ENCODE measurements around the gene ATG10.
"Not testable (repeated sequence)": the region's sequence is repeated elsewhere in the genome, so short reads cannot be mapped to it uniquely, and the experiment has no call there.

ATG10 gene

DNA sequence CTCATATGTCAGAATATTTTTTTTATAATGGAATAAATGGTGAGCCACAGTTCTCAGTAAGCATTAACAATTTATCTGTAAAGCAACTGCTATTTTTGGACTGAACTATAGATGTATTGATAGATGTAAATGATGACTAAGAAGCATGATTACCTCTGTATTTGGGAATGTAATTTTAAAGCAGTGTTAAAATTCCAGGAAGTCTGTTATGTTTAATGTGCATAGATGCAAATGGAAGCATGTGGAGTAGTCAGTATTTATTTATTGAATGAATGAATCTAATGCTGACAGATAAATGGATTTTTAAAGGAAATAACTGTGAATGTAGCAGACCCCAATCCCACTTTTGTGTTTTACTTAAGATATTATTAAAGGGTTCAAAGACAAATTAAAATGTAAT lies 95.0 kb downstream of the ATG10 start:
- H3K9me3 ChIP-seq (ENCODE audit: control insufficient read depth, low read depth, low read length), result no peaks in the 10 kb centered on the region
- H3K27ac ChIP-seq (ENCODE audit: low read length), result no peak overlapping the region
- no peaks in the 10 kb centered on the region for H3K36me3 ChIP-seq (ENCODE audit: control insufficient read depth, low read depth, low read length)
- H3K27me3 ChIP-seq (ENCODE audit: control insufficient read depth, insufficient read depth, low read length), result no peaks in the 10 kb centered on the region
- H3K4me3 ChIP-seq (ENCODE audit: low read length), result no peak overlapping the region
- no peaks in the 10 kb centered on the region for H3K4me1 ChIP-seq (ENCODE audit: control insufficient read depth, low read depth, low read length)
- no peak overlapping the region for H3K9ac ChIP-seq (ENCODE audit: low read length)

DNA sequence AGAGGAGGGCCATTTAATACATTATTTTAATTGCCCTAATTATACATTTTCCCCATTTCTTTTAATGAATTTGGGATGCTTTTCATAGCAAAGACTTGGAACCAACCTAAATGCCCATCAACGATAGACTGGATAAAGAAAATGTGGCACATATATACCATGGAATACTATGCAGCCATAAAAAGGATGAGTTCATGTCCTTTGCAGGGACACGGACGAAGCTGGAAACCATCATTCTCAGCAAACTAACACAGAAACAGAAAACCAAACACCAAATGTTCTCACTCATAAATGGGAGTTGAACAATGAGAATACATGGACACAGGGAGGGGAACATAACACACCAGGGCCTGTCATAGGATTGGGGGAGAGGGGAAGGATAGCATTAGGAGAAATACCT lies 96.2 kb downstream of the ATG10 start:
- H3K27me3 ChIP-seq (ENCODE audit: control insufficient read depth, insufficient read depth, low read length); H3K4me1 ChIP-seq (ENCODE audit: control insufficient read depth, low read depth, low read length); H3K4me3 ChIP-seq (ENCODE audit: low read length); H3K27ac ChIP-seq (ENCODE audit: low read length); H3K9me3 ChIP-seq (ENCODE audit: control insufficient read depth, low read depth, low read length); H3K9ac ChIP-seq (ENCODE audit: low read length); H3K36me3 ChIP-seq (ENCODE audit: control insufficient read depth, low read depth, low read length): not testable (repeated sequence)

DNA sequence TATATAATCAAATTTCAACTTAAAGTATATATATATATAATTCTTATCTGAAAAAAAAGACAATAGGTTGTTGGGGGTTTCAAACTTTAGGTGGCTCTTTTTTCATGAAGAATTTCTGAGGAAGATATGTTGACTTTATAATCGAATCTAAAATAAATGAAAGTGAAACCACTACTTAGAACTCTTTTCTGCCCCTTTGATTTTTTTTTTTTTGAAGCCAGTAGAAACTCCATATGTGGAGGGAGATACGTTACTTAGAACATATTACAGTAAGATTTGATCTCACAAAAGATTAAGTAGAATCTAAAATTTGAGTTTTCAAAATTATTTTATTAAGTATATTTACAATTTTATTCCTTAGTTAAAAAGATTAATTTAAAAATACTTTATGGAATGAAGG lies 96.9 kb downstream of the ATG10 start:
- Histone ChIP-seq H3K9ac (ENCODE audit: low read length) (no peak overlapping the region), H3K27ac (ENCODE audit: low read length) (no peak overlapping the region), H3K36me3 (ENCODE audit: control insufficient read depth, low read depth, low read length) (no peaks in the 10 kb centered on the region), H3K9me3 (ENCODE audit: control insufficient read depth, low read depth, low read length) (no peaks in the 10 kb centered on the region), H3K27me3 (ENCODE audit: control insufficient read depth, insufficient read depth, low read length) (no peaks in the 10 kb centered on the region), H3K4me3 (ENCODE audit: low read length) (no peak overlapping the region), H3K4me1 (ENCODE audit: control insufficient read depth, low read depth, low read length) (no peaks in the 10 kb centered on the region)

GRCh38 chr5:82072138-82072537 lies 100.3 kb downstream of the ATG10 start:
- Histone ChIP-seq H3K9me3 (ENCODE audit: control insufficient read depth, low read depth, low read length) (no peaks in the 10 kb centered on the region), H3K27me3 (ENCODE audit: control insufficient read depth, insufficient read depth, low read length) (no peaks in the 10 kb centered on the region), H3K36me3 (ENCODE audit: control insufficient read depth, low read depth, low read length) (no peaks in the 10 kb centered on the region), H3K4me1 (ENCODE audit: control insufficient read depth, low read depth, low read length) (peaks cover 4% of the 10 kb centered on the region), H3K27ac (ENCODE audit: low read length) (no peak overlapping the region), H3K4me3 (ENCODE audit: low read length) (no peak overlapping the region), H3K9ac (ENCODE audit: low read length) (no peak overlapping the region)

DNA sequence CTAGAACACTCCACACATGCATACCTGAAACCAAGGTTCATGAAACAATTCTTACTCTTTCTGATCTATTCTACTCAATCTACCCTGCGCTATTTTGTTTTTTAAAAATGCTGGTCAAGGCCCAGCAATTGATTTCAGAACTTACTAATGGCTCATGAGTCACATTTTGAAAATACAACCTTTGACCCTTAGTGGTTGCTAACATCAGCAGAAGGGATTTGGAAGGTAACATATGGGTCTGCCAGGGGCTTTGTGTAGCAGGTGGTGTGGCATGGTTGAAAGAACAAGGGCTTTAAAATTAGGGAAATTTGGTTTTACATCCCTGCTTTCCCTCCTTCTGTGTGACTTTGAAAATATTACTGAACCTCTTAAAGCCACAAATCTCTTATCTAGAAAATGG lies 101.4 kb downstream of the ATG10 start:
- Histone ChIP-seq H3K9me3 (ENCODE audit: control insufficient read depth, low read depth, low read length) (no peaks in the 10 kb centered on the region), H3K27ac (ENCODE audit: low read length) (no peak overlapping the region), H3K4me3 (ENCODE audit: low read length) (no peak overlapping the region), H3K9ac (ENCODE audit: low read length) (no peak overlapping the region), H3K4me1 (ENCODE audit: control insufficient read depth, low read depth, low read length) (peaks cover 4% of the 10 kb centered on the region), H3K36me3 (ENCODE audit: control insufficient read depth, low read depth, low read length) (no peaks in the 10 kb centered on the region), H3K27me3 (ENCODE audit: control insufficient read depth, insufficient read depth, low read length) (no peaks in the 10 kb centered on the region)

DNA sequence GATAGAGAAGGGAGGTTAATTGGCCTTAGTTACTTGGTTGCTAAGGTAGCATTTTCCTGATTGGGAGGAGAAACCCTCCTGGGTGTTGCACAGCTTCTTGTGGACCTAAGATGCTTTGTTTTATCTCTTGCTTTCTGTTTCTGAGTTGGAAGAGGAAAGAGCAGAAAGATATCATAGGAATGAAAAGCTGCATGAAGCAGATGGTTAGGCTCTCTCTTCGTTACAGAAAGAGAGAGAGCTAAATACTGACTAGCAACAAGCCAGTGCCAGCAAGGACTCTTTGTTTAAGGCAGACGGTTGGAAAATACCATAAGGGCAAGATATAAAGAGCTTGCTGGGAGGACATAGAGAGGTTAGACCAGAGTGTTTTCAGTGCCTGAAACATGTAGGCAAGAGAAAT lies 103.1 kb downstream of the ATG10 start:
- H3K4me1 ChIP-seq (ENCODE audit: control insufficient read depth, low read depth, low read length), result peaks cover 4% of the 10 kb centered on the region
- no peak overlapping the region for H3K9ac ChIP-seq (ENCODE audit: low read length)
- H3K27ac ChIP-seq (ENCODE audit: low read length), result no peak overlapping the region
- H3K27me3 ChIP-seq (ENCODE audit: control insufficient read depth, insufficient read depth, low read length), result no peaks in the 10 kb centered on the region
- no peak overlapping the region for H3K4me3 ChIP-seq (ENCODE audit: low read length)
- no peaks in the 10 kb centered on the region for H3K9me3 ChIP-seq (ENCODE audit: control insufficient read depth, low read depth, low read length)
- H3K36me3 ChIP-seq (ENCODE audit: control insufficient read depth, low read depth, low read length), result no peaks in the 10 kb centered on the region

DNA sequence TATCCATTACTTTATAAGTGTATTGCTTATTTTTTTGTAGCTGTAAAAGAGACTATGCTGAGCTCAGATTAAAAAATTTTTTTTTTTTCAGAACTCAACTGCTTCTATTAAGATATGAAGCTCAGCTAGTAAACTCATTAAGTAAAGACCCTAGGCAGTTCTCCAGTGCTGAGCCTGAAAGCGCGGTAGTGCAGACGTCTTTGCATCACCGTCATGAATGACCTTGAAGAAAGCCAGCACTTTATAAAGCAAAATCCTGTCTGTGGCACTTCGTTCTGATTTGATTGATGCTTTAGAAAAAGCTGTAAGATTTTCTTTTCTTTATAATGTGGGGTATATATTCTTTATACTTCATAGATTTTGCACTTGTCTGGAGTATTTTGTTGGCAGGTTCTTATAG lies 105.7 kb downstream of the ATG10 start:
- H3K9me3 ChIP-seq (ENCODE audit: control insufficient read depth, low read depth, low read length), result peaks cover 3% of the 10 kb centered on the region

DNA sequence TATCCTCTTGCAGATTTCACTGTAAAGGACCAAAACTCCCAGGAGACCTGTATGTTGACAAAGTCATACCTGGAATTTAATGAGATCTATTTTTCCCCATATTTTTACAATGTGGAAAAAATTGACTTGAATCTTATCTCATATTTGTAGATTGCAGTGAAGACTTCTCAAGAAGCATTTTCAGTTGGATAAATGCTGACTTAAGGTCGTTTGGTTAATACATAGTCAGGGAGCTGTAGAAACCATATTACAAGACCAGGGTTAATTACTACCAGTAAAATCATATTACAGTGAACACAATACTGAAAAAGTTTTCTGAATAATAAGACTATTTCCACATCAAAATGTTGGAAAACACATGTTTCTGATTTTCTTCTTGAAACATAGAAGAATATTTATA lies 119.8 kb downstream of the ATG10 start:
- Histone ChIP-seq H3K4me3 (ENCODE audit: low read length) (no peak overlapping the region), H3K9ac (ENCODE audit: low read length) (no peak overlapping the region), H3K36me3 (ENCODE audit: control insufficient read depth, low read depth, low read length) (no peaks in the 10 kb centered on the region), H3K9me3 (ENCODE audit: control insufficient read depth, low read depth, low read length) (peaks cover 5% of the 10 kb centered on the region), H3K27me3 (ENCODE audit: control insufficient read depth, insufficient read depth, low read length) (no peaks in the 10 kb centered on the region), H3K4me1 (ENCODE audit: control insufficient read depth, low read depth, low read length) (no peaks in the 10 kb centered on the region), H3K27ac (ENCODE audit: low read length) (no peak overlapping the region)

More for the DNA sequence above, 105.7 kb downstream of the ATG10 start:
- H3K27ac ChIP-seq (ENCODE audit: low read length), result no peak overlapping the region
- no peaks in the 10 kb centered on the region for H3K36me3 ChIP-seq (ENCODE audit: control insufficient read depth, low read depth, low read length)
- H3K4me1 ChIP-seq (ENCODE audit: control insufficient read depth, low read depth, low read length), result peaks cover 4% of the 10 kb centered on the region
- H3K4me3 ChIP-seq (ENCODE audit: low read length), result no peak overlapping the region
- no peaks in the 10 kb centered on the region for H3K27me3 ChIP-seq (ENCODE audit: control insufficient read depth, insufficient read depth, low read length)
- no peak overlapping the region for H3K9ac ChIP-seq (ENCODE audit: low read length)

GRCh38 chr5:82095536-82095935 lies 123.7 kb downstream of the ATG10 start:
- H3K27ac ChIP-seq (ENCODE audit: low read length), result no peak overlapping the region
- H3K9me3 ChIP-seq (ENCODE audit: control insufficient read depth, low read depth, low read length), result peaks cover 5% of the 10 kb centered on the region
- H3K4me1 ChIP-seq (ENCODE audit: control insufficient read depth, low read depth, low read length), result peaks cover 2% of the 10 kb centered on the region
- H3K4me3 ChIP-seq (ENCODE audit: low read length), result no peak overlapping the region
- H3K36me3 ChIP-seq (ENCODE audit: control insufficient read depth, low read depth, low read length), result no peaks in the 10 kb centered on the region
- H3K9ac ChIP-seq (ENCODE audit: low read length), result no peak overlapping the region
- no peaks in the 10 kb centered on the region for H3K27me3 ChIP-seq (ENCODE audit: control insufficient read depth, insufficient read depth, low read length)

DNA sequence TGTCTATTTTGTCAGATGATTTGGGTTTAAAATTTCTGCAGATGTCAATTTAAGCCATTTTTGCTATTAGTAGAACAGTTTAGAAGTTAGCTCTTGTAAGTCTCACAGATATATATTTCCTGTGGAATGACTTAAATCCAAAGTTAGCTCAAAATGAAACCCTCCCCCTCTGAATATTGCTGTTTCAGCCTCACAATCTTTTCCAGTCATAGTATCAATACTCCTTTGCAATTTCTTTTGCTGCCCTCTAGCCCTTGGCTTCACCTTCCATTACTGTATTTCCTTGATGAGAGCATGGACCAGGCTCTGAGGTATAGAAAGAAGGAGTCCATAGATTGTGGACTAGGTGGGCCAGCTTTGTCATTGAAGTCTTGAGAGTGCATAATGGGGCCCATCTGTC lies 124.4 kb downstream of the ATG10 start:
- H3K4me3 ChIP-seq (ENCODE audit: low read length), result no peak overlapping the region
- H3K9ac ChIP-seq (ENCODE audit: low read length), result no peak overlapping the region
- H3K36me3 ChIP-seq (ENCODE audit: control insufficient read depth, low read depth, low read length), result no peaks in the 10 kb centered on the region
- no peaks in the 10 kb centered on the region for H3K27me3 ChIP-seq (ENCODE audit: control insufficient read depth, insufficient read depth, low read length)
- no peak overlapping the region for H3K27ac ChIP-seq (ENCODE audit: low read length)
- H3K4me1 ChIP-seq (ENCODE audit: control insufficient read depth, low read depth, low read length), result peaks cover 3% of the 10 kb centered on the region
- H3K9me3 ChIP-seq (ENCODE audit: control insufficient read depth, low read depth, low read length), result peaks cover 5% of the 10 kb centered on the region

DNA sequence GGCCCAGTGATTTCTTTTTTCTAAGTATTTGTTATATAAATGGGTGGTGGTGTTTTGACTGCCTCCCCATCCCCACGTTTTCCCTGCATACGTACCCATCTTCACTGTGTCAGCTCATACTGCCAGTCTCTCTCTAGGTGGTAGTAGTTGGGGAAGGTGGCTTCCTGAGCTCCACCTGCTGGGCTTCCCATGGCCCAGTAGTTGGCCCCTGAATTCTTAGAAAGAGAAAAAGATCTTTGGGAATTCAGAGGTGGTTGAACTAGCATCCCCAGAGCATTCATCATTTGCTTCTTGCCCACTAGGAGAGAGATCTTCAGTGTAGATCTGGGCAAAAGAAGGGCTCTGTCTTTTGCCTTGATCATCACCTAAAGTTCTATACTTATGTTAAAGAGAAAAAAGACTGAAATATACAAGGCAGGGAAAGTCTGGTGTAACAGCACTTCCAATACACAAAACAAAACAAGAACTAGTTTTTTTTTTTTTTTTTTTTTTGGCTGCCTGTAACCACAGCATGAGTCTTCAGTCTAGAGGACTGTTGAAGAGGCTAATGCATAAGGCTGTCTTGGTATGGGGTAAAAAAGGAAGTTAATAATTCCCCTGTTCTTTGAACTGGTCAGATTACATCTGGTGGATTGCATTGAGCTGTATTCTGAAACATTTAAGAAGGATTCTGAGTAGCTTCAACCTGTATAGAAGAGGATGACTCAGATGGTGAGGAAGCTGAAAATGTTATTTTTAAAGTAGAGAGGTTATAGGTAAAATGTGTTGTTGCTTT lies 128.7 kb downstream of the ATG10 start:
- no peak overlapping the region for H3K9ac ChIP-seq (ENCODE audit: low read length)
- no peak overlapping the region for H3K4me3 ChIP-seq (ENCODE audit: low read length)
- no peaks in the 10 kb centered on the region for H3K9me3 ChIP-seq (ENCODE audit: control insufficient read depth, low read depth, low read length)
- H3K27ac ChIP-seq (ENCODE audit: low read length), result no peak overlapping the region
- peaks cover 6% of the 10 kb centered on the region for H3K4me1 ChIP-seq (ENCODE audit: control insufficient read depth, low read depth, low read length)
- H3K36me3 ChIP-seq (ENCODE audit: control insufficient read depth, low read depth, low read length), result no peaks in the 10 kb centered on the region
- H3K27me3 ChIP-seq (ENCODE audit: control insufficient read depth, insufficient read depth, low read length), result no peaks in the 10 kb centered on the region

DNA sequence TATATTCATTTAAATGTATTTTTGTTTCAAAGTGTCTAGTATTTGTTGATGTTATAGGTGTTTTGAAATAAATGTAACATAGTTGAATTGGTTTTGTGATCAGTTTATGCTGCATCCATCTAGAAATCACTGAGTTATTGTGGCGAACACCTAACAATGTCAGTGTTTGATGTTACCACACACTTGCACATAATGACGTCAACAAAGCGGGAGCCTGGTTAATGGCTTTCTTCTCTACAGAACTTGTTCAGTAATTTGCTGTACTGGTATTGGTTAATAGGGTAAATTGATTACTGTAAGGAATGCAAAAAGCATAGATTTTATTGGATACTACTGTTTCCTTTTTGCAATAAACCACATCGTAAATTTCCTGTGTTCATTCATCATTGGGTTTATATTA lies 133.0 kb downstream of the ATG10 start:
- Histone ChIP-seq H3K9ac (ENCODE audit: low read length) (no peak overlapping the region), H3K36me3 (ENCODE audit: control insufficient read depth, low read depth, low read length) (no peaks in the 10 kb centered on the region), H3K4me3 (ENCODE audit: low read length) (no peak overlapping the region), H3K9me3 (ENCODE audit: control insufficient read depth, low read depth, low read length) (no peaks in the 10 kb centered on the region), H3K27ac (ENCODE audit: low read length) (no peak overlapping the region), H3K4me1 (ENCODE audit: control insufficient read depth, low read depth, low read length) (peaks cover 21% of the 10 kb centered on the region), H3K27me3 (ENCODE audit: control insufficient read depth, insufficient read depth, low read length) (no peaks in the 10 kb centered on the region)

All from iPS-18a (cell line).